GM21825 (cell line): Measurements from ENCODE around the gene CIAO2B.
"Not testable (repeated sequence)": the region's sequence is repeated elsewhere in the genome, so short reads cannot be mapped to it uniquely, and the experiment has no call there.

Experiments
- ATAC-seq: cut with Tn5 transposase; IDR thresholded peaks from one replicate; pipeline ENCODE4 v1.9.1; 2021; ENCODE audit warnings: mild to moderate bottlenecking, moderate library complexity; ENCODE audit not compliant: unreplicated experiment

CIAO2B gene

GRCh38 chr16:66934138-66934838 lies at the start of gene CIAO2B:
CIAO2B (minus strand) TSS chr16:66934402; CDS start chr16:66934364, 38 bp downstream.
- peak; percentile 66 for ATAC-seq

- no peak for ATAC-seq
Observed at GRCh38 chr16:66983033-66983432, 48.8 kb upstream of the CIAO2B start.

GRCh38 chr16:66979011-66979717 lies 45.0 kb upstream of the CIAO2B start:
- no peak for ATAC-seq

- no peak for ATAC-seq
Observed at GRCh38 chr16:66977341-66978113, 43.3 kb upstream of the CIAO2B start.

- no peak for ATAC-seq
Observed at GRCh38 chr16:66976746-66977145, 42.5 kb upstream of the CIAO2B start.

GRCh38 chr16:66975302-66975893 lies 41.2 kb upstream of the CIAO2B start:
- no peak for ATAC-seq

GRCh38 chr16:66974932-66975246 lies 40.7 kb upstream of the CIAO2B start:
- ATAC-seq, result not testable (repeated sequence)

- not testable (repeated sequence) for ATAC-seq
Observed at GRCh38 chr16:66974156-66974931, 40.1 kb upstream of the CIAO2B start.

- ATAC-seq, result no peak
Observed at GRCh38 chr16:66973716-66974115, 39.5 kb upstream of the CIAO2B start.

- no peak for ATAC-seq
Observed at GRCh38 chr16:66972983-66973382, 38.8 kb upstream of the CIAO2B start.

GRCh38 chr16:66970775-66971720 lies 36.8 kb upstream of the CIAO2B start:
- no peak for ATAC-seq

- ATAC-seq, result no peak
Observed at GRCh38 chr16:66968847-66969246, 34.6 kb upstream of the CIAO2B start.

- no peak for ATAC-seq
Observed at GRCh38 chr16:66964049-66964448, 29.8 kb upstream of the CIAO2B start.

- ATAC-seq, result no peak
Observed at GRCh38 chr16:66961914-66962313, 27.7 kb upstream of the CIAO2B start.

GRCh38 chr16:66961065-66961744 lies 27.0 kb upstream of the CIAO2B start, which contains the start of gene CES3:
CES3 (plus strand) TSS chr16:66961266; CDS start chr16:66961308, 42 bp downstream.
- peak; percentile 73 for ATAC-seq

GRCh38 chr16:66960270-66960669 lies 26.1 kb upstream of the CIAO2B start:
- ATAC-seq, result no peak

- no peak for ATAC-seq
Observed at GRCh38 chr16:66959704-66960161, 25.5 kb upstream of the CIAO2B start.

- ATAC-seq, result no peak
Observed at GRCh38 chr16:66958857-66959703, 24.9 kb upstream of the CIAO2B start.
